ENCODE results near the gene MAP3K13. TPM values are rescaled to one million over a fixed set of nuclear protein-coding genes. Genes with fewer than 3 reads are reported as not detected.
"Not testable (repeated sequence)": the region's sequence is repeated elsewhere in the genome, so short reads cannot be mapped to it uniquely, and the experiment has no call there.

Gene MAP3K13
- total RNA-seq, 4 donors from 2014 or later: 15.1 to 30.2 (median 24.0) TPM

DNA sequence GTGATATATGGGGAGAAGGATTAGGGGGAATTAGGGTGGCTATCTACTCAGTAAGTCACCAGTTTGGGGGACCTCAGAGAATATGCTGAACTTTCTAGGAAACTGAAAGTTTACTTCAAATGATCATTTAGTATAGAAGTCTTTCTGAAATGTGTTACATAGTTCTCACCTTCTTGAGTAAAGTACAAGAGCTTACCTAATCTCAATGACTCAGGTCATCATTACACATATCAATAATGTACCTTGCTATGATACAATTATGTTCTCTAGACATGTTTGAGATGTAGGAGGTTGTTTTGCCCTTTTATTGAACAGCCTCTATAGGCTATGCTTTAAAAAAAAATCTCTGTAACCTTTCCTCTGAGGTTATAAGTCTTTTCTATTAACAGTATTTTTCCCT lies 85.2 kb downstream of the MAP3K13 start:
- TF ChIP-seq POLR2A (IDR thresholded peaks at IDR 0.05): no peak
- TF ChIP-seq CTCF (IDR thresholded peaks at IDR 0.05): no peak
- intact Hi-C loops (cut with DNase I): no loop called here
- DNase-seq: no peak
- H3K27ac ChIP-seq: no peak overlapping the region
- no peaks in the 10 kb centered on the region for H3K4me1 ChIP-seq
- H3K9me3 ChIP-seq: no peaks in the 10 kb centered on the region
- peaks cover 0 to 35% (median 0%) of the 10 kb centered on the region in 3 donors for H3K36me3 ChIP-seq
- H3K27me3 ChIP-seq: no peaks in the 10 kb centered on the region
- H3K4me3 ChIP-seq: no peak overlapping the region

DNA sequence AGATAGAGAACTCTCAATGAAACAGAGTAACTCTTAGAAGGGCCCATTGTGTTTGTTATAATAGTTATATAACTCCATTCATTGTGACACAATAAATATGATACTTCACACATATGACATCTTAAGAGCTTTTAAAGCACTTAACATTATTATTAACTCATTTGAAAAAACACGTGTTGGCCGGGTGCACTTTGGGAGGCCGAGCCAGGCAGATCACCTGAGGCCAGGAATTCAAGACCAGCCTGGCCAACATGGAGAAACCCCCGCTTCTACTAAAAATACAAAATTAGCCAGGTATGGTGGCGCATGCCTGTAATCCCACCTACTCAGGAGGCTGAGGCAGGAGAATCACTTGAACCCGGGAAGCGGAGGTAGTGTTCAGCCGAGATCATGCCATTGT lies 88.5 kb downstream of the MAP3K13 start:
- H3K4me3 ChIP-seq; intact Hi-C loops (cut with DNase I); H3K9me3 ChIP-seq; H3K27me3 ChIP-seq; H3K4me1 ChIP-seq; DNase-seq; H3K27ac ChIP-seq: not testable (repeated sequence)
- 90 to 96% methylated on average over 8 of the region's 8 CpGs for WGBS, 2 donors
- H3K36me3 ChIP-seq: peaks cover 0 to 35% (median 0%) of the 10 kb centered on the region in 3 donors

GRCh38 chr3:185457376-185457775 lies 94.4 kb downstream of the MAP3K13 start:
- Histone ChIP-seq H3K36me3 (peaks cover 0 to 8% (median 0%) of the 10 kb centered on the region in 3 donors), H3K4me1 (no peaks in the 10 kb centered on the region), H3K9me3 (no peaks in the 10 kb centered on the region), H3K4me3 (no peak overlapping the region), H3K27me3 (no peaks in the 10 kb centered on the region), H3K27ac (no peak overlapping the region)
- 66 to 81% methylated on average over 2 of the region's 2 CpGs for WGBS, 2 donors
- no peak for DNase-seq
- intact Hi-C loops (cut with DNase I): no loop called here
- TF ChIP-seq CTCF (IDR thresholded peaks at IDR 0.05): no peak
- TF ChIP-seq POLR2A (IDR thresholded peaks at IDR 0.05): no peak

- WGBS, 2 donors: 68 to 70% methylated on average over 5 of the region's 5 CpGs
- peaks cover 0 to 23% (median 0%) of the 10 kb centered on the region in 3 donors for H3K36me3 ChIP-seq
- H3K9me3 ChIP-seq: no peaks in the 10 kb centered on the region
- no peaks in the 10 kb centered on the region for H3K4me1 ChIP-seq
- no peak overlapping the region for H3K27ac ChIP-seq
- DNase-seq: no peak
- intact Hi-C loops (cut with DNase I): no loop called here
- TF ChIP-seq CTCF (IDR thresholded peaks at IDR 0.05) (no peak), POLR2A (IDR thresholded peaks at IDR 0.05) (no peak)
- no peaks in the 10 kb centered on the region for H3K27me3 ChIP-seq
- no peak overlapping the region for H3K4me3 ChIP-seq
Observed at GRCh38 chr3:185460309-185460708, 97.4 kb downstream of the MAP3K13 start.

DNA sequence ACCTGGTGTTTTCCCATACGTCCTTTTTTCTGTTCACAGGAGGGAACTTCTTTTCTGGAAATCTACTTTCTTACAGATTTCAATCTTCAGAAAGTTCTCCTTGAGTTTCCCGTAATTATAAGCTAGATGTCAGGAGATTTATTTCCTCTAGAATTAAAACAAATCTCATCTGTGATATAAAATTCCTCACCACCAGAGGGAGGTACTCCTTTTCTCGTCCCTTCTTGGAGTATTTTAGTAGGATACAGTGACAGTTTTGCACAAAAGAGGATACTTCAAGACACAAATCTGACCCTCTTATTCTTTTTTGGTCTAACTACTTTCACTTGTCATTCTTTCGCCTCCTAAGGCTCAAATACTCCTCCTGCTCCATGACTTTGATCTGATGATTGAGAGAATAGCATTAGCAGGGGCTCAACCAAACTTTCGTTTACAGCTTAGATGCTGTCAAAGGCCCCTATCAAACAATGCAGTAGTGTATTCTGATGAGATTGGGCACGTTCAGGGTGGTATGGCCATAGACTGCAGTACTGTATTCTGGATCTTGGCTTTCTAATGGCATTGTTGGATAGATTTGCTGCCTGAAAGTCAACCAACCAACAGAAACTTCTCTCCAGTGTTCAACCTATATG lies 97.9 kb downstream of the MAP3K13 start:
- intact Hi-C loops (cut with DNase I): no loop called here
- DNase-seq: no peak
- Histone ChIP-seq H3K36me3 (peaks cover 0 to 29% (median 0%) of the 10 kb centered on the region in 3 donors), H3K27ac (no peak overlapping the region), H3K4me1 (no peaks in the 10 kb centered on the region), H3K27me3 (no peaks in the 10 kb centered on the region), H3K9me3 (no peaks in the 10 kb centered on the region), H3K4me3 (no peak overlapping the region)
- no peak for TF ChIP-seq POLR2A (IDR thresholded peaks at IDR 0.05)
- peak in 3 of 6 experiments; percentile 19 to 58 (median 39) for TF ChIP-seq CTCF (IDR thresholded peaks at IDR 0.05)
- 70 to 74% methylated on average over 6 of the region's 6 CpGs for WGBS, 2 donors

- Histone ChIP-seq H3K9me3 (no peaks in the 10 kb centered on the region), H3K27me3 (no peaks in the 10 kb centered on the region), H3K36me3 (peaks cover 0 to 69% (median 5%) of the 10 kb centered on the region in 3 donors), H3K4me3 (no peak overlapping the region), H3K27ac (no peak overlapping the region), H3K4me1 (no peaks in the 10 kb centered on the region)
- intact Hi-C loops (cut with DNase I): no loop called here
- DNase-seq: no peak
- WGBS, 2 donors: 91 to 94% methylated on average over 9 of the region's 9 CpGs
- TF ChIP-seq CTCF (IDR thresholded peaks at IDR 0.05): no peak
- TF ChIP-seq POLR2A (IDR thresholded peaks at IDR 0.05): no peak
Observed at GRCh38 chr3:185465471-185465870, 102.5 kb downstream of the MAP3K13 start.

DNA sequence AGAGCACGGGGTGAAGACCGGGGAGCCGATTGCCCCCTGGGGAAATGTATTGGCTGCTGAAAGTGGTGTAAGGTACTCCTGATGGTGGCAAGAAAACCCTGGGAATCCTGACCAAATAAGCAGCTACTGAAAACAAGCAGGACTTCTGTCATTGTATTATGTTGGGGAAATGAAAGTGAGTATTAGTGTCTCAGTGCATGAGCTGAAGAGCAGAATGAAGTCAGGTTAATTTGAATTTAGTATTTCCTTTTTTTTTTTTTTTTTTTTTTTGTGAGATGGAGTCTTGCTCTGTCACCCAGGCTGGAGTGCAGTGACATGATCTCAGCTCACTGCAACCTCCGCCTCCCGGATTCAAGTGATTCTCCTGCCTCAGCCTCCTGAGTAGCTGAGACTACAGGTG lies 103.2 kb downstream of the MAP3K13 start:
- peaks cover 0 to 70% (median 5%) of the 10 kb centered on the region in 3 donors for H3K36me3 ChIP-seq
- H3K27ac ChIP-seq; H3K4me3 ChIP-seq; H3K4me1 ChIP-seq; intact Hi-C loops (cut with DNase I); DNase-seq; H3K27me3 ChIP-seq; H3K9me3 ChIP-seq: not testable (repeated sequence)
- WGBS, 2 donors: 94 to 97% methylated on average over 4 to 5 of the region's 5 CpGs

Measured in esophagus squamous epithelium (tissue), 5 donors.